ENCODE data around the gene RPS2.
"Not testable (repeated sequence)": the region's sequence is repeated elsewhere in the genome, so short reads cannot be mapped to it uniquely, and the experiment has no call there.

RPS2 gene

DNA sequence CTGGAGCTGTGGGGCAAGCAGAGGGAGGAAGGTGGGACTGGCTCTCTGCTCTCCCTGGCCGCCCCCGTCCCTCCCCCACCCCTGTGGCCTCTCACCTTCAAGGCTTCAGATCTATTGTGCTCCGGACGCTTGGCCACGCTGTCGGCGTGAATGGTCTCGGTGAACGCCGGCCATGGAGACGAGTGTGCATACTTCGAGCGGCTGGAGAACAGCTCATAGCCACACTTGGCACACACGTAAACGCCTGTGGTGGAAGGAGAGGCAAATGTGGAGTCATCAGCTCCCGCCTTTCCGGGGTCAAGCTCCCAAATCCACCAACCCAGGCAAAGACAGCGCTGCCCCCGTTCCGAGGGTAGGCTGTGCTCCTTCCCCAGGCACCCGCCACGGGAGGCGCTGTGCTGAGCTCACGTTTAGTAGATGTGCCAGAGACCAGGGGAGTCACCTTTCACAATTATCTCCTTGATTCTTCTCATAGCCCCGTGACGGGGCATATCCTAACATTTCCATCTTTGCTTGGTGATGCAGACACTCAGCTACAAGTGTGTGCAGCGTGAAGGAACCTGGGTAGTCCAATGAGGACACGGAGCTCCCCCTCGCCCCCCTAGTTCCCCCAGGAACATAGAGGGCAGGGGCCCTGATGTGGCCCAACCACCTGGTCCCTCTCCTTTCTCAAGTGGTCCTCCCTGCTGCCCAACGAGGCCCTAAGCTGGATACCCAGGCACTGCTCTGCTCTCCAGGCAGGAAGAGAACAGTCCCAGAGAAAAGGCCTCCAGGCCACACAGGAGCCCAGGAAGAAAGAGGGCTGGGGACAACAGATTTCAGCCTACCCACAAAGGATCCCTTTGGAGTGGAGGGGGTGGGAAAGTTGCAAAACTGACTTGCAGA is 23.2 kb downstream of the RPS2 start:
- no peak for DNase-seq

DNA sequence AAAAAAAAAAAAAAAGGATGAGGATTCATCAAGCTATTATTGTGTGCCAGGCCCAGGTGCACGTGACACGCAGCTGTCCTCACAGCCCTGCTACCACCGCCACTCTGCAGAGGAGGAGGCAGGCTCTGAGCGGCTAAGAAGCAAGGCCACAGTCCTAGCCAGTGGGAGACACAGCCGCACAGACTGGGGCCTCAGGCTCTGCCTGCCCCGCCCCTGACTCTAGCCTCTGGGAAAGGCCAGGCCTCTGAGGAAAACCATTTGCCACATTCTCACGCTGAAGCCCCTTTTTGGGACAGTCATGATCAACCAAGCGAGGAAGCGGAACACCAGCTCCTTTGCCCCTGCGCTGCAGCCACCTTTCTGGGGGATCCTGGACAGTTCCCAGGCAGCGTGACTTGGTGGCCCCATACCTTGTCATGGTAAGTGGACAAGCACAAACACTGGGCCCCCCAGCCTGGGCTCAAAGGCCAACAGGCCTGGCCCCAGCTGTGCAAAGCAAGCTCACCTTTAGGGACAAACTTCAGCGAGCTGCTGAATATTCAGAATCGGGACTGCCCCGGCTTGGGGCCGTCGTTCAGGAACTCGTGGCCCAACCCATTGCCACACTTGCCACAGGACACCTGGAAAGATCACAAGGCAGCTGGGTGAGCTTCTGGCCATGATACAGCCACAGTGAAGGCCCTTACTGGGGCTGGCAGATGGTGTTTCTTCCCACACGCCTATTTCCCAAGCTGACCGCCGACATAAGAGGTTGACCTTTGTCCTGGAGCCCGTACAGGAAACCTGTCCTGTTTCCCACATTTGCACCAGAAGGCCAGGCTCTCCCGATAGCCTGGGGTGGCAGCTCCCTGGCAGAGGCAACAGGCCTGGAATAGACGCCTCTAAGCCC is 24.1 kb downstream of the RPS2 start:
- DNase-seq, result no peak

DNA sequence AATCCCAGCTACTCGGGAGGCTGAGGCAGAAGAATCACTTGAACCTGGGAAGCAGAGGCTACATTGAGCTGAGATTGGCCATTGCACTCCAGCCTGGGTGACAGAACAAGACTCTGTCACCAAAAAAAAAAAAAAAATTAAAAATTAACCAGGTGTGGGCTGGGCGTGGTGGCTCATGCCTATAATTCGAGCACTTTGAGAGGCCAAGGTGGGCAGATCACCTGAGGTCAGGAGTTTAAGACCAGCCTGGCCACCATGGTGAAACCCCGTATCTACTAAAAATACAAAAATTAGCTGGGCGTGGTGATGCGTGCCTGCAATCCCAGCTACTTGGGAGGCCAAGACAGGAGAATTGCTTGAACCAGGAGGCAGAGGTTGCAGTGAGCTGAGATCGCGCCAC is 24.8 kb downstream of the RPS2 start:
- not testable (repeated sequence) for DNase-seq

DNA sequence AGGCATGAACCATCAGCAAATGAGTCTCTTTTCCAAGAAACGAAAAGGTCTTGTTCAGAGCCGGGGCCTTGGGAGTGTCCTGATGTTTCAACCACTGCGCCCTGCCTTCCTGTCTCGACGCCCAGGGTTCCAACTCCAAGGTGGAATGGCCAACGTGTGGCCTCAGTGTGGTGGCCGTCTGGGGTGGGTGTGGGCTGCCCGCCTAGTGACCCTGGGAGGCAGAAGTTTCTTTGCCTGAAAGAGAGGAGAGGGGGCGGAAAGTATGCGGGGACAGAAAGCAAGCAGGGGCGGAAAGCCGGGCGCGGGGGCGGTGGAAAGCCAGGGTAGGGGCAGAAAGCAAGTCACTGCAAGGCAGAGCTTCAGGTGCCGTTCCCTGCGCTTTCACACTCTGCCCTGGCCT is 25.7 kb downstream of the RPS2 start:
- no peak for DNase-seq

DNA sequence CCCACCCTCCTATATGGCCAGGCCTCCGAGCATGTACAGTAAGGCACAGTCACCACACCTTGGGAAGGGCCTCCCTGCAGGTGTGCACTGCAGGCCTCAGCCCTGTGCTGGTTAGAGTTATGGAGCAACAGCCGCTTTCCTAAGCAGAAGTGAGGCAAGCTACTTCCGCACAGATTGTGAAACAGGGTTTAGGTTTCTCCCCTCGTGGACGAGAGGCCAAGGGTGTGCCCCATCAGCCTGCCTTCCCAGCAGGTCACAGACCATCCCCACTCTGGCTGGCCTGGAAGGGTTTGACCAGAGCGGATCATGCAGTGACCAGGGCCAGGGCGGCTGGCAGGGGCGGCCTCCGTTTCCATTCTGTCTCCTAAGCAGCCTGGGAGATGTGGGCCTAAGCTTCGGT is 26.3 kb downstream of the RPS2 start:
- no peak for DNase-seq

DNA sequence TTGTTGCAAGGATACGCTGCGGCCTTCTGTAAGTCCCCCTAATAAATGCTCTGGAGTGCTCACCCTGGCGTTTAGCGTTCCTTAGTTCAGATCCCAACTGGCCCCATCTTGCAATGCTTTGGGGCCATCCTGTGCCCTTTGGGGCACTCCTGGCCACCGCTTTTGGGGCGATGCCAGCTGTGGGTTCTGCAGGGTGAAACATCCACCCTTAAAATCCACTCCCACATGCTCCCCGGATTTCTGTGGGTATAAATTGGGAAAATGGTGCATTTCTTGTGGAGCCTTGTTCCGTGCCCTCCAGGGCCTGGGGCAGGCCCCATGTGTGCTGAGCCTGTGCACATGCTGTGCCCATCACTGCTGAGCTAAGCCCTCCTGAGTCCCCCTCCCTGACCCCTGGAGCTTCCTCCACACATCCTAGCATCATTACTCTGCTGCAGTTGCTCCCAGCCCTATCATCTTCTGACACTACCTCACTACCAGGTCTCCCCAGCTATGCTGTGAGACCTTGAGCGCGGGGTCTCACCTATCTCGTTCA is 27.6 kb downstream of the RPS2 start:
- no peak for DNase-seq

DNA sequence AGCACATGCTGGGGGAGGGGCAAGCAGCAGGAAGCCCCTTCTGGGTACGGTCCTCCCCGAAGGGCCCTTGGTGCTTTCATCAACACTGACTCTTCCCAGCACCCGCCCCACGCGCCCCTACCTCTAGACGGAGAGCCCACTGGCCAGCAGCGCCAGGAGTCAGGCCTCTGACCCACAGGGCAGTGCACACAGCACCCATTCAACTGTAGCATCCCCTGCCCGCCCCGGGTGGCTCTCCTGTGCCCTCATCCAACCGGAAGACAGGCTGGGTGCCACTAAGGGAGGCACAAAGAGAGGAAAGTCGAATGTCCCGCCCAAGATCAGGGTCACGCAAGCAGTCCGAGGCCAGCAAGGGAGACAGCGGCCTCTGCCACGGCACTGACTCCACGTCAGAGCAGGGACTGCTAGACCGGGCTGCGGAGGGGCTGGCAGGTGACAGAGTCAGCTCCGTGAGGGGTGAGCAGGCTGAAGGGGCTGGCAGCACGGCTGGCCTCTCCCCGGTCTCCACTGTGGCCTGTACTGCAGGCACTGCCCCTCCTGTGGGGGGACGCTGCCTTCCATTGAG is 31.4 kb downstream of the RPS2 start:
- no peak for DNase-seq

DNA sequence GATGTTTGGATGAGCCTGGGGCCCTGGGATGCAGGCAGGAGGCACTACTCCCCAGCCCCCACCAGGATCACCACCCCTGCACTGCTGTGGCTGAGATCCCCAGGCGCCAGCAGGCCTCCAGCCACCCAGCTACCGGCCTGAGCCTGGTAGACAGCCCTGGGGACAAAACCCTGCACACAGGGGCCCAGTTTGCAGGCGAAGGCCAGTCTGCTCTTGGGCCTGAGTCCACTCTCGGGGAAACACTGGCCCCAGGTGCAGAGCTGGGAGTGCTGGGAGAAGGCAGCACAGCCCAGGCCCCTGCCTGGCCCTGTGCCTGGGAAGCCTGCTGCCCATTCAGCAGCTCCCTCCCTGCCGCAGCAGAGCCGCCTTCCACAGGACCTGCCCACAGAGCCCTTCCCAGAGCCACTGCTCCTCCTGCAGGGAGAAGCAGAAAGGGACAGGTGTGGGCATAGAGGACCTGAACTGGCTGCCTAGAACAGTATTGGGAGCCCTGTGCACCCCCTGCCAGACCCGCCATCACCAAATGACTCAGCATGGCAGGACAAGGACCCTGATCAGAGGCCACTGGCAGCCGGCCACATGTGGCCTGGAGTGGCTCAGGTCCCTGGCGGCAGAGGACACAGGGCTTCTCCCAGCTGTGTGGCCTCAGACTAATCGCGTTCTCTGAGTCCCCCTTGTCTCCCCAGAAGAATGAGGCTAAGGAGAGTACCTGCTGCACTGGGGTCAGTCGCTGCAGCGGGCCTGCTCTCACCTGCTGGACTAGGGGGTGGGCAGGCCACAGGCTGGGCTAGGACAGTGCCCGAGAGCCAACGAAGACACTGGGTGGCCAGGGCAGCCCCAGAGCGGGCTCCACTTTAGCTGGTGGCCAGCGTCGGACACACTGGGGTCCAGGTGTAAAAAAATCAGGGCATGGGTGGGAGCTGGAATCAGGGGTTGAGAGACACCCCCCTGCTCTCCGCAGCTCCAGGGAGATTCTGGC is 32.3 kb downstream of the RPS2 start:
- no peak for DNase-seq

DNA sequence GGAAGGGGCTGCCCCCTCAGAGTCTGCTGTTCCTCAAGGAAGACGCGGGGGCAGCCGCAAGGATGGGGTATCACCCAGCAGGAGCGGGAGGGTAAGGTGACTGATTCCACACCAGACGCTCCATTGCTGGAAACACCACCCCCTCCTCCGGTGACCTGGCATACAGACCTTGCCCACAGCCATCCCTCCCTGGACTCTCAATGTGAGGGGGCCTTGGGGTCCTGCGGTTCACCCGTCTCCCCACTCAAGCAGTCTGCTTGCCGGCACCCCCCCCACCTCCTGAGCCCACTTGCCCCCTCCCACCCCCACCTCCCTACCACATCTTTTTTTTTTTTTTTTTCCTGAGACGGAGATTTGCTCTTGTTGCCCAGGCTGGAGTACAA is 34.3 kb downstream of the RPS2 start:
- no peak for DNase-seq

DNA sequence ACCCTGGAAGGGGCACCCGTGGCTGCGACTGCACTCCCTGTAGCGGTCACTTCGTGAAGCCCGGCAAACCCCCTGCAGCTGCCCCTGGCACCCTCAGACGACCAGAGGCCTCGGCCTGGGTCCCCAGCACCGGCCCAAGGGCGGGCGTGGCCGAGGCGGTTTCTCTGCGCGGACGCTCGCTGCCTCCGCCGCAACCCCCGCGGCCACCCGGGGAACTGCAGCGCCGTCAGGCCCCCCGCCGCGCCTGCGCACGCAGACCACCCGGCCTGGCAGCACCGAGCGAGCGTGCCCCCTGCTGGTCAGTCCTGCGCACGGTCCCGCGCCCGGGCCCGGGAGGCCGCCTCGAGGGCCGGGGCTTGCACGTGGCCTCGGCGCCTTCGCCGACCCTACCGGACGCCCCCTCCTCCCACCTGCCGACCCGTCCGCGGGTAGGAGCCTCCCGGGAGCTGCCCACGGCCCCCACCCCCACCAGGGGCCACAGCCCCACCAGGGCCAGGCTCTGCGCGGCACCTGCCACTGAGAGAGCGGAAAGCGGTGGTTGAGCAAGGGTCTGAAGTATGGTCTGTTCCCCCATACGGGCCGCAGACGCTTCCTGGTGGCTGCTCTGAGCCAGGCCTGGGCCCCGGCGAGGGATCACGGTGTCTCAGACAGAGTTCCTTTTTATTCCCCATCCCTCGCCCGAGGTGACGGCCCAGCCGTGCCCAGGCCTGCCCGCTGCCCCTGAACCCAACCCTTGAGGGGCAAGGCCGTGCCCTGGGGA is 34.9 kb downstream of the RPS2 start:
- DNase-seq, result peak; percentile 88 to 96 (median 93)

DNA sequence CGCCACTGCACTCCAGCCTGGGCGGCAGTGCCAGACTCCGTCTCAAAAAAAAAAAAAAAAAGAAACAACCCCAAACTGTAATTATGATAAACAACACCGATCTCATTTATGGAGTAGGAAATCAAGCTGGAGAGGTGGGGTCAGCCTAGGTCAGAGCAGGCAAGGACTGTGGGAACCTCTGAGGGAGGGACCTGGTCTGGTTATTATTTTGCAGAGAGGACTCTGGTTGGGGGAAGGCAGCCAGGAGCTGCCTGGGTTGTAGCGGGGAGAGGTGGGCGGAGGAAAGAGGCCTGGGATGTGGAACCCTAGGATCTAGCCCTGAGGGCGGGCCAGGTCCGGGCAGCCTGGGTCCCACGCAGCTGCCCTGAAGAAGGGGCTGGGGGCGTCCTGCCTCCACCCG is 35.5 kb downstream of the RPS2 start:
- no peak for DNase-seq

DNA sequence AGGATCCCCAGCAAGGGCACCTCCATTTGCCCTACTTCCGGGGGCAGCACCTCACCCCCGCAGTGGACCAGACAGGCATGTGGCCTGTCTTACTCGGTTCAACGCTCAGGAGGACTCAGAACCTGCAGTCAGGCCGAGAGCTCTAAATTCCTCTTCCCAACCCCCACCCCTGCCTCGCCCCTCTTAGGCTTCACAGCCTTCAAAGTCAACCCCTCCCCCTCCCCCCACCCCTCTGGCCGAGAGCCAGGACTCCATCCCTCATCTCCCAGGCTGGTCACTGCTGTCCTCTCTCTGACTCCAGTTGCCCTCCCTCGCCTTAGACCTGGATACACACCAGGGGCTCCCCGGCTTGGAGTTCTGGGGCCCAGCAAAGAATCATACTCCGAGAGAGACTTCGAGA is 38.4 kb downstream of the RPS2 start:
- no peak for DNase-seq

DNA sequence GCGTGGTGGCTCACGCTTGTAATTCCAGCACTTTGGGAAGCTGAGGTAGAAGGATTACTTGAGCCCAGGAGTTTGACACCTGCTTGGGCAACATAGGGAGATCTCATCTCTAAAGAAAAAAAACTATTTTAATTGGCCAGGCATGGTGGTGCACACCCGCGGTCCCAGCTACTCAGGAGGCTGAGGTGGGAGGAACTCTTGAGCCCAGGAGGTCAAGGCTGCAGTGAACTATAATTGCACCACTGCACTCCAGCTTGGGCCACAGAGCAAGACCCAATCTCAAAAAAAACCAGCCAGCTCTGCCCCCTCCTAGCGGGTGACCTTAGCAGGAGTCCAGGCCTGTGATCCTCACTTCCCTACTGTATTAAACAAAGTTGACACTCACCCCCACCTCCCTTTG is 40.5 kb downstream of the RPS2 start:
- DNase-seq, result no peak

DNA sequence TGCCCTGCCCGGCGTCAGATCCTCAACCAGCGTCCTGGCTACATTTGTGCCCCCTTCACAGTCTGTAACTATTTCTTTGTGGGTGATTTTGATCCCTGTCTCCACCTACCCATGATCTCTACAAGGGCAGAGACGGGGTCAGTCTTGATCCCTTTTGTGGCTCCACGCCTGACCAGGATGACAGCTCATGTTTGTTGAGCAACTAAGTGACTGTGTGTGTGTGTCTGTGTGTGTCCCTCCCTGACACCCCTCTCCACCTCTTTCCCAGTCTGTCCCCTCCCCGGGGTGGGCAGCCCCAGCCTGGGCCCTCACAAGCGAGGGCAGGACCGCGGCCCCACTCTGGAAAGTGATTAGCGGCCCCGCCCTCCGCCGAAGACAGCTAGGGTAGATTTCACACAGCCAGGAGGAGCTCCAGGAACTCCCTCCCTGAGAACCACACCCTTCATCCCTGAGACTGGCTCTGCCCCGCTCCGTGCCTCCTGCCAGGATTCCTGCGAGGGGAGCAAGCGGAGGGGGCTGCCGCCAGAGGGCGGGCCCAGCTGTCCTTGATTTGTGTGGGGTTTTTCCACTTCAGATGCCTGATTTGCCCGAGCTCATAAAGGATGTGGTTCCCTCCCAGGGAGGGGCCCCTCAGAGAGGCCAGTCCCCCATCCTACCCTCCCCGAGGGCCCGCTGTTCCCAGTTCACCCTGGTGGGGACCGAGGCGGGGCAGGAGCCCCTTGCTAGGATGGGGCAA is 41.2 kb downstream of the RPS2 start:
- no peak for DNase-seq

DNA sequence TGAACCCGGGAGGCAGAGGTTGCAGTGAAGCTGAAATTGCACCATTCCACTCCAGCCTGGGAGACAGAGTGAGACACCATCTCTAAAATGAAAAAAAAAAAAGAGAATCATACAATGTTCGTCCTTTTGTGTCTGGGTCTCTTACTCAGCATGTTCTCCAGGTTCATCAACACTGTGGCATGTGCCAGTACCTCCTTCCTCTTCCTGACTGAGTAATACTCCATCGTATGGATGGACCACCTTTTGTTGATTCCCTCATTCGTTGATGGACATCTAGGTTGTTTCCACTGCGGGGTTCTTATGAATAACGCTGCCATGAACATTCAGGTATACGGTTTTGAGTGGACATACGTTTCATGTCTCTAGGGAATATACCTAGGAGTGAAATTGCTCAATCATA is 42.3 kb downstream of the RPS2 start:
- DNase-seq, result no peak

DNA sequence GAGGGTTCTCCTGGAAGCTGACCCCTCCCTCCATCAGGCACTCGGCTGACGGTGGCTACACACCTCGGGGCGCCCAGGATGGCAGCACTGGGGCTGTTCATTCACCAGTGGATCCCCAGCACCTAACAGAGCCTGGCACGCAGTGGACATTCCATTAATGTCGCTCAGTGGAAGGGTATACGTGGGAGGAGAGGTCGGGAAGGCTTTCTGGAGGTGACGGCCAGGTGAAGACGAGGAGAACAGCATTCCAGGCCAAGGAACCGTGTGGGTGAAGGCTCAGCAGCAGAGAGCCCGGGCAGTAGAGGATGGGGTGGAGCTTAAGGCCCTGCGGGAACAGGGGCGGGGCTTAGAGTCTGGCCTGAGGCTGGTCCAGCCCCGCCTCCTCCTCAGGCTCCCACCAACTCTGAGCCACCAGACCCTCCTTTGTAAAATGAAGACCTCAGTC is 43.9 kb downstream of the RPS2 start:
- DNase-seq, result no peak

DNA sequence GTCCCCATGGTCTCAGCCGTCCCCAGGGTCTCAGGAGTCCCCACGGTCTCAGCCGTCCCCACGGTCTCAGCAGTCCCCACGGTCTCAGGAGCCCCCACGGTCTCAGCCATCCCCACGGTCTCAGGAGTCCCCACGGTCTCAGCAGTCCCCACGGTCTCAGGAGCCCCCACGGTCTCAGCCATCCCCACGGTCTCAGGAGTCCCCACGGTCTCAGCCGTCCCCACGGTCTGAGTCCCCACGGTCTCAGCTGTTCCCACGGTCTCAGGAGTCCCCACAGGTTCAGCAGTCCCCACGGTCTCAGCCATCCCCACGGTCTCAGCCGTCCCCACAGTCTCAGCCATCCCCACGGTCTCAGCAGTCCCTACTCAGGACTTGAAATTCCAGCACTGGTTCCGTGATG is 44.5 kb downstream of the RPS2 start:
- DNase-seq, result not testable (repeated sequence)

DNA sequence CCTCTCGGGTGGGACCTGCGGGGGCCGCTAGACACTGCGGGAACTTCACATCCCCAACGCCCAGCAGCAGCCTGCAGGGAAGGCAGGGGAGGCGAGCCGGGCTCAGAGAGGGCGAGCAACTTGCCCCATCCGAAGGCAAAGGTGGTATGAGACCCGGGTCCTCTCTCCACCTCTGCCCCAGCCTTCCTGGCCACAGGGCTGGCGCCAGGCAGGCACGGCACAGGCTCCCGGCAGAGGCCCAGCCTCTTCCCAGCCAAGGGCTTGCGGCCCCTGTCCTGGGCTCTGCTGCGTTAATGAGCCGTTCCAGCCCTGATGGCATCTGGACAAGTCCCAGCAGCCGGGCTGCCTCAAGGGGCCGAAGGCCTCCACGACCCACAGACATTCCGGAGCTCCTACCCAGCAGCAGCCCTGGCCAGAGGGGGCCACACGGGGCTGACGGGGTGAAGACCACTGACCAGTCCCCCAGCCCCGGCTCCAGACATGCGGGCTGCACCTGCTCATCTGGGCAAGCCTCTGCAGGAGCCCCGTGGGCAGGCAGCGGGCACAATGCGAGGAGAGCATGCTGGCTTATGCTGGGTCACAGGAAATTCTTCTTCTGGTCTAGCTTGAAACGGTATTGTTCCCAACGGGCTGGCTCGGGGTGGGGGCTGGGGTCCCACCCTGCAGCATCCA is 45.2 kb downstream of the RPS2 start:
- no peak for DNase-seq

DNA sequence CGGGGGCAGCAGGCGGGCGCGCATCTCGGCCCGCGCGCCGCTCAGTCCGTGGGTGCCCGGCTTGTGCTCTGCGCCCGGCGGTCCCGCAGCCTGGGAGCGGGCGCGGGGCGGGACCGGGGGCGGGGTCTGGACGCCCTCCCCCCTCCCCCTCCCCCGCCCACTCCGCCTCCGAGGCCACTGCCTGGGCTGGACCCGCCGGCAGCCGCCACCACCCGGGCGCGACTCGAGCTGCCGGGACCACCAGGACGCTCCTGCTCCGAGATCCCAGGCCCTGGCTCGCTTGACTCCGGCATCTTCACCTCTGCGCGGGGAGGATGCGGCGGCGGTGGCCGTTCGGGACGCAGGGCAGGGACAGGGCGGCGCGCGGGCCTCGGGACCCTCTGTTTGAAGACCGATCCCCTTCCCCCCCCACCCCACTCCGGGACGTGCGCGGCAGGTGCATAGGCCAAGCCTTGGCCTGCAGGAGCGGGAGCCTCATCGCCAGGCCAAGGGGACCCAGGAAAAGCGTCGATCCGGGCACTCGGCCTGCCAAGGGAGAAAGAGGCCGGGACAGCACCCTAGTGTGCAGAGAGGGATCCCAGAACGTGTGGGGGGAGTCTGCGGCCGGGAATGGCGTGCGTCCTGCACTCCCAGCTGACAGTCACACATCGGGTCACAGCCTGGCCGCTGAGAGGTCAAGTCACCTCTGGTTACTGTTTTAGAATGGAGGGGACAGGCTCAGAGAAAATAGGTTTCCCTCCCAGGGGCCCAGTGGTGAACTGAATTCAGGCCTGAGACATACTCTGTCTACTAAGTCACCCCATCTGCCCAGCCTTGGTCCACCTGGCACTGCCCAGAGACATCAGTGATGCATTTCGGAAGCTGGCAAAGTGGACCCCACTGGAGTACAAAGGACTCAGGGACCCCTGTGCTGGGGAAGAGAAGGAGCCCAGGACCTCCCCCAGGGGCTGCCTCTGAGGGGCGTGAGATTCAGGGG is 46.0 kb downstream of the RPS2 start, which contains the start of gene HS3ST6:
HS3ST6 (minus strand) TSS at position 65 of the 976 bp plus-strand sequence. CDS start 92 bp downstream, outside the sequence.
- no peak for DNase-seq

Data from activated naive CD4-positive, alpha-beta T cell (primary cell).